OCI-LY7 (cell line): ENCODE data around the gene TEX48.

Experiments
- CTCF ChIP-seq: fragments of 200-600 bp; sonication (generic); conservative IDR thresholded peaks from 2 replicates; pipeline ENCODE4 v1.5.1; 2014; ENCODE audit warnings: mild to moderate bottlenecking, antibody characterized with exemption, low read length, moderate library complexity, mixed read lengths
- EZH2phosphoT487 ChIP-seq: fragments of 200-600 bp; sonication (generic); IDR thresholded peaks from 2 replicates; pipeline ENCODE4 v1.6.1; 2018; ENCODE audit warnings: low read depth, borderline replicate concordance, mild to moderate bottlenecking, mixed run types, antibody characterized with exemption, low read length, moderate library complexity, mixed read lengths

- TF ChIP-seq CTCF = no peak
- TF ChIP-seq EZH2phosphoT487 = no peak
These were observed 11.4 kb upstream of the TEX48 start for GRCh38 chr9:114693248-114693855.
